Activated CD4-positive, alpha-beta memory T cell treated with anti-CD3 and anti-CD28 coated beads for 36 hours (primary cell): ENCODE results near the gene PPP4R2. TPM values are rescaled to one million over a fixed set of nuclear protein-coding genes. Genes with fewer than 3 reads are reported as not detected.
"Not testable (repeated sequence)": the region's sequence is repeated elsewhere in the genome, so short reads cannot be mapped to it uniquely, and the experiment has no call there.

ENCODE experiments used
- CTCF ChIA-PET: fragments of 350-600 bp; sonication (Branson Sonifier 250); formaldehyde crosslinking; loops from one replicate; lab custom pipeline; 2021; ENCODE audit warnings: antibody characterized with exemption, inconsistent platforms; lab: Charles Lee
- POLR2A ChIA-PET: fragments of 350-600 bp; sonication (Branson Sonifier 250); formaldehyde crosslinking; loops from one replicate; lab custom pipeline; 2021; ENCODE audit warnings: antibody characterized with exemption; lab: Charles Lee
- DNase-seq: peaks from one replicate; pipeline ENCODE4 v3.0.0-alpha.2; 2020
- H3K27ac Mint-ChIP-seq: one replicate; pipeline ENCODE4 v1.8.0; 2021; ENCODE audit warnings: mixed read lengths
- H3K27me3 Mint-ChIP-seq: one replicate; pipeline ENCODE4 v1.8.0; 2021; ENCODE audit warnings: mixed read lengths
- H3K36me3 Mint-ChIP-seq: one replicate; pipeline ENCODE4 v1.8.0; 2021; ENCODE audit warnings: mixed read lengths
- H3K4me1 Mint-ChIP-seq: one replicate; pipeline ENCODE4 v1.8.0; 2021; ENCODE audit warnings: low read depth, mixed read lengths
- H3K4me3 Mint-ChIP-seq: one replicate; pipeline ENCODE4 v1.8.0; 2021; ENCODE audit warnings: mild to moderate bottlenecking, mixed read lengths
- H3K9me3 Mint-ChIP-seq: one replicate; pipeline ENCODE4 v1.8.0; 2021; ENCODE audit warnings: mixed read lengths
- intact Hi-C: fragments of 100-400 bp; cut with micrococcal nuclease; formaldehyde crosslinking; loops from one replicate; pipeline ENCODE4 v1.15.1; 2023
- total RNA-seq, 2 experiments: library from RNA; stranded (reverse); gene quantifications; one replicate each; pipeline ENCODE4 v1.2.3, GENCODE V29; 2021

The PPP4R2 gene
- total RNA-seq, 2 experiments from 2014 or later, result 107 to 108 TPM

GRCh38 chr3:72982609-72983366, 13.8 kb upstream of the PPP4R2 start:
- Mint-ChIP-seq H3K36me3 (peaks cover 7% of the 10 kb centered on the region), H3K4me3 (no peak overlapping the region), H3K9me3 (peaks cover 11% of the 10 kb centered on the region), H3K27ac (no peak overlapping the region), H3K27me3 (peaks cover 9% of the 10 kb centered on the region), H3K4me1 (peaks cover 5% of the 10 kb centered on the region)
- POLR2A ChIA-PET, result interaction anchor here (1.0 kb wide), 1 partner anchor 26 kb away, joined by 3 read pairs; no protein-coding TSS in a partner anchor
- intact Hi-C loops, result no loop called here
- CTCF ChIA-PET, result interaction anchor here (1.9 kb wide), 1 partner anchor 74 kb away, joined by 8 read pairs; no protein-coding TSS in a partner anchor
- DNase-seq, result no peak

GRCh38 chr3:72985576-72985975, 11.0 kb upstream of the PPP4R2 start:
- CTCF ChIA-PET, result interaction anchor here (0.7 kb wide), 1 partner anchor 71 kb away, joined by 4 read pairs; no protein-coding TSS in a partner anchor
- POLR2A ChIA-PET, result no interaction called here
- peaks cover 7% of the 10 kb centered on the region for H3K36me3 Mint-ChIP-seq
- no peak overlapping the region for H3K4me3 Mint-ChIP-seq
- no peak overlapping the region for H3K27ac Mint-ChIP-seq
- peaks cover 11% of the 10 kb centered on the region for H3K9me3 Mint-ChIP-seq
- intact Hi-C loops, result no loop called here
- DNase-seq, result no peak
- peaks cover 7% of the 10 kb centered on the region for H3K27me3 Mint-ChIP-seq
- peaks cover 4% of the 10 kb centered on the region for H3K4me1 Mint-ChIP-seq

GRCh38 chr3:72990701-72991395, 5.8 kb upstream of the PPP4R2 start:
- Mint-ChIP-seq H3K4me1 (peaks cover 10% of the 10 kb centered on the region), H3K27me3 (no peaks in the 10 kb centered on the region), H3K27ac (no peak overlapping the region), H3K4me3 (no peak overlapping the region), H3K9me3 (peaks cover 5% of the 10 kb centered on the region), H3K36me3 (peaks cover 3% of the 10 kb centered on the region)
- ChIA-PET POLR2A (no interaction called here), CTCF (interaction anchor here (2.5 kb wide), 1 partner anchor 66 kb away, joined by 9 read pairs; no protein-coding TSS in a partner anchor)
- no peak for DNase-seq
- intact Hi-C loops, result loop anchor here (10.0 kb wide), 1 partner anchor 1266 kb away; the partner anchor contains the start of gene EIF4E3

GRCh38 chr3:72991522-72991921, 5.1 kb upstream of the PPP4R2 start:
- H3K4me1 Mint-ChIP-seq, result peaks cover 10% of the 10 kb centered on the region
- intact Hi-C loops, result loop anchor here (10.0 kb wide), 1 partner anchor 1267 kb away; the partner anchor contains the start of gene EIF4E3
- DNase-seq, result no peak

GRCh38 chr3:72993391-72993790, 3.2 kb upstream of the PPP4R2 start:
- no peak overlapping the region for H3K27ac Mint-ChIP-seq

More at GRCh38 chr3:72991522-72991921, 5.1 kb upstream of the PPP4R2 start:
- H3K9me3 Mint-ChIP-seq, result no peaks in the 10 kb centered on the region
- H3K27ac Mint-ChIP-seq, result no peak overlapping the region
- ChIA-PET CTCF (interaction anchor here (2.5 kb wide), 1 partner anchor 65 kb away, joined by 9 read pairs; no protein-coding TSS in a partner anchor), POLR2A (no interaction called here)
- H3K27me3 Mint-ChIP-seq, result no peaks in the 10 kb centered on the region
- H3K36me3 Mint-ChIP-seq, result no peaks in the 10 kb centered on the region
- H3K4me3 Mint-ChIP-seq, result no peak overlapping the region

GRCh38 chr3:72995337-72995736, 1.3 kb upstream of the PPP4R2 start:
- peak overlapping the region; percentile 32 for H3K4me3 Mint-ChIP-seq
- CTCF ChIA-PET, result no interaction called here
- POLR2A ChIA-PET, result interaction anchor here (0.5 kb wide), 1 partner anchor 805 kb away, joined by 3 read pairs; no protein-coding TSS in a partner anchor
- DNase-seq, result no peak
- H3K27ac Mint-ChIP-seq, result peak overlapping the region; percentile 60
- intact Hi-C loops, result loop anchor here (10.0 kb wide), 1 partner anchor 1271 kb away; the partner anchor contains the start of gene EIF4E3
- H3K4me1 Mint-ChIP-seq, result peaks cover 29% of the 10 kb centered on the region
- H3K27me3 Mint-ChIP-seq, result no peaks in the 10 kb centered on the region
- peaks cover 23% of the 10 kb centered on the region for H3K36me3 Mint-ChIP-seq
- no peaks in the 10 kb centered on the region for H3K9me3 Mint-ChIP-seq

More at GRCh38 chr3:72993391-72993790, 3.2 kb upstream of the PPP4R2 start:
- Mint-ChIP-seq H3K9me3 (no peaks in the 10 kb centered on the region), H3K4me3 (no peak overlapping the region), H3K4me1 (peaks cover 17% of the 10 kb centered on the region), H3K36me3 (peaks cover 6% of the 10 kb centered on the region), H3K27me3 (no peaks in the 10 kb centered on the region)
- no peak for DNase-seq
- POLR2A ChIA-PET, result no interaction called here
- CTCF ChIA-PET, result no interaction called here
- intact Hi-C loops, result loop anchor here (10.0 kb wide), 1 partner anchor 1269 kb away; the partner anchor contains the start of gene EIF4E3

- ChIA-PET CTCF (interaction anchor here (1.0 to 1.8 kb wide), 2 partner anchors 58 to 90 kb away, joined by 3 to 6 read pairs; no protein-coding TSS in a partner anchor), POLR2A (no interaction called here)
- no peak for DNase-seq
- intact Hi-C loops, result loop anchor here (2.0 to 10.0 kb wide), 5 partner anchors 29 to 1271 kb away; partner anchors contain the start of genes EIF4E3 and SHQ1
- H3K4me1 Mint-ChIP-seq, result peaks cover 33% of the 10 kb centered on the region
- peaks cover 29% of the 10 kb centered on the region for H3K36me3 Mint-ChIP-seq
- no peaks in the 10 kb centered on the region for H3K9me3 Mint-ChIP-seq
- peak overlapping the region; percentile 90 for H3K27ac Mint-ChIP-seq
- peak overlapping the region; percentile 92 for H3K4me3 Mint-ChIP-seq
- H3K27me3 Mint-ChIP-seq, result no peaks in the 10 kb centered on the region
Measured at GRCh38 chr3:72996121-72996472, 514 bp upstream of the PPP4R2 start.

- Mint-ChIP-seq H3K9me3 (no peaks in the 10 kb centered on the region), H3K27ac (peak overlapping the region; percentile 90), H3K4me1 (peaks cover 46% of the 10 kb centered on the region), H3K4me3 (peak overlapping the region; percentile 92), H3K27me3 (no peaks in the 10 kb centered on the region), H3K36me3 (peaks cover 39% of the 10 kb centered on the region)
- intact Hi-C loops, result loop anchor here (1.0 to 10.0 kb wide), 9 partner anchors 20 to 1273 kb away; partner anchors contain the start of genes EIF4E3 and SHQ1
- ChIA-PET POLR2A (interaction anchor here (0.6 to 1.0 kb wide), 4 partner anchors 11 to 74 kb away, joined by 3 read pairs; no protein-coding TSS in a partner anchor), CTCF (interaction anchor here (0.6 to 2.6 kb wide), 5 partner anchors 10 to 503 kb away, joined by 3 to 15 read pairs (median 5); no protein-coding TSS in a partner anchor)
- peak; percentile 55 for DNase-seq
Measured at GRCh38 chr3:72997421-72997961, 880 bp downstream of the PPP4R2 start.

GRCh38 chr3:72998466-72998865, 1.9 kb downstream of the PPP4R2 start:
- intact Hi-C loops, result loop anchor here (10.0 kb wide), 1 partner anchor 1274 kb away; the partner anchor contains the start of gene EIF4E3

GRCh38 chr3:72999951-73000350, 3.3 kb downstream of the PPP4R2 start:
- intact Hi-C loops, result loop anchor here (10.0 kb wide), 1 partner anchor 1275 kb away; the partner anchor contains the start of gene EIF4E3
- H3K9me3 Mint-ChIP-seq, result no peaks in the 10 kb centered on the region
- H3K4me3 Mint-ChIP-seq, result peak overlapping the region; percentile 63
- peak; percentile 53 for DNase-seq
- peaks cover 64% of the 10 kb centered on the region for H3K4me1 Mint-ChIP-seq
- ChIA-PET POLR2A (interaction anchor here (0.7 to 1.2 kb wide), 2 partner anchors 8 to 39 kb away, joined by 3 to 6 read pairs; no protein-coding TSS in a partner anchor), CTCF (interaction anchor here (1.1 to 2.1 kb wide), 5 partner anchors 45 to 149 kb away, joined by 3 to 11 read pairs (median 3); no protein-coding TSS in a partner anchor)
- H3K36me3 Mint-ChIP-seq, result peaks cover 58% of the 10 kb centered on the region
- H3K27ac Mint-ChIP-seq, result peak overlapping the region; percentile 81
- no peaks in the 10 kb centered on the region for H3K27me3 Mint-ChIP-seq

More at GRCh38 chr3:72998466-72998865, 1.9 kb downstream of the PPP4R2 start:
- ChIA-PET POLR2A (no interaction called here), CTCF (interaction anchor here (0.9 to 2.6 kb wide), 6 partner anchors 9 to 147 kb away, joined by 3 to 15 read pairs (median 4); no protein-coding TSS in a partner anchor)
- peak overlapping the region; percentile 78 for H3K4me3 Mint-ChIP-seq
- peak overlapping the region; percentile 81 for H3K27ac Mint-ChIP-seq
- H3K4me1 Mint-ChIP-seq, result peaks cover 54% of the 10 kb centered on the region
- H3K27me3 Mint-ChIP-seq, result no peaks in the 10 kb centered on the region
- DNase-seq, result no peak
- H3K9me3 Mint-ChIP-seq, result no peaks in the 10 kb centered on the region
- H3K36me3 Mint-ChIP-seq, result peaks cover 45% of the 10 kb centered on the region

GRCh38 chr3:73003050-73003449, 6.4 kb downstream of the PPP4R2 start:
- CTCF ChIA-PET, result interaction anchor here (0.5 kb wide), 1 partner anchor 31 kb away, joined by 3 read pairs; no protein-coding TSS in a partner anchor
- intact Hi-C loops, H3K4me3 Mint-ChIP-seq, H3K9me3 Mint-ChIP-seq, DNase-seq, H3K27me3 Mint-ChIP-seq: not testable (repeated sequence)
- peaks cover 79% of the 10 kb centered on the region for H3K36me3 Mint-ChIP-seq
- H3K27ac Mint-ChIP-seq, result peak overlapping the region; percentile 58
- H3K4me1 Mint-ChIP-seq, result peaks cover 74% of the 10 kb centered on the region
- POLR2A ChIA-PET, result interaction anchor here (0.6 kb wide), 1 partner anchor 14 kb away, joined by 4 read pairs; no protein-coding TSS in a partner anchor
